SH-SY5Y (cell line): Measurements from ENCODE around the gene CELF1.

Experiments used
- GATA2 ChIP-seq: IDR thresholded peaks from 2 replicates; pipeline ENCODE4 v1.6.1; 2011; ENCODE audit warnings: mild to moderate bottlenecking, low read depth, low read length
- GATA3 ChIP-seq: IDR thresholded peaks from 2 replicates; pipeline ENCODE4 v1.6.1; 2011; ENCODE audit warnings: low read depth, mild to moderate bottlenecking, low read length, moderate library complexity

GRCh38 chr11:47591764-47592163 lies 38.8 kb upstream of the CELF1 start:
- TF ChIP-seq GATA2 = no peak
- no peak for TF ChIP-seq GATA3
